H7 (cell line): ENCODE measurements around the gene EXOC3. TPM values are rescaled to one million over a fixed set of nuclear protein-coding genes. Genes with fewer than 3 reads are reported as not detected.

Experiments
- DNase-seq: peaks from one replicate; pipeline ENCODE4 v3.0.0; 2012
- H3K27me3 ChIP-seq: 2 replicates; pipeline ENCODE4 v1.6.0; 2011; ENCODE audit warnings: mild to moderate bottlenecking, low read length; ENCODE audit not compliant: control insufficient read depth, insufficient read depth
- H3K36me3 ChIP-seq: replicated peaks from 2 replicates; pipeline ENCODE4 v1.5.1; 2011; ENCODE audit warnings: low read length; ENCODE audit not compliant: control insufficient read depth, insufficient read depth
- H3K4me3 ChIP-seq: 2 replicates; pipeline ENCODE4 v1.5.1; 2011; ENCODE audit warnings: low read depth, mild to moderate bottlenecking, control low read depth, low read length, moderate library complexity; ENCODE audit not compliant: insufficient read depth
- total RNA-seq: library from RNA; depleted of rRNA; stranded (reverse); fragments of >200 nt; shearing (Covaris generic); gene quantifications from 2 replicates; pipeline ENCODE4 v1.2.3, GENCODE V29; 2014

Gene EXOC3
- total RNA-seq, 1 experiment from 2014 or later, result 24.1 TPM

DNA sequence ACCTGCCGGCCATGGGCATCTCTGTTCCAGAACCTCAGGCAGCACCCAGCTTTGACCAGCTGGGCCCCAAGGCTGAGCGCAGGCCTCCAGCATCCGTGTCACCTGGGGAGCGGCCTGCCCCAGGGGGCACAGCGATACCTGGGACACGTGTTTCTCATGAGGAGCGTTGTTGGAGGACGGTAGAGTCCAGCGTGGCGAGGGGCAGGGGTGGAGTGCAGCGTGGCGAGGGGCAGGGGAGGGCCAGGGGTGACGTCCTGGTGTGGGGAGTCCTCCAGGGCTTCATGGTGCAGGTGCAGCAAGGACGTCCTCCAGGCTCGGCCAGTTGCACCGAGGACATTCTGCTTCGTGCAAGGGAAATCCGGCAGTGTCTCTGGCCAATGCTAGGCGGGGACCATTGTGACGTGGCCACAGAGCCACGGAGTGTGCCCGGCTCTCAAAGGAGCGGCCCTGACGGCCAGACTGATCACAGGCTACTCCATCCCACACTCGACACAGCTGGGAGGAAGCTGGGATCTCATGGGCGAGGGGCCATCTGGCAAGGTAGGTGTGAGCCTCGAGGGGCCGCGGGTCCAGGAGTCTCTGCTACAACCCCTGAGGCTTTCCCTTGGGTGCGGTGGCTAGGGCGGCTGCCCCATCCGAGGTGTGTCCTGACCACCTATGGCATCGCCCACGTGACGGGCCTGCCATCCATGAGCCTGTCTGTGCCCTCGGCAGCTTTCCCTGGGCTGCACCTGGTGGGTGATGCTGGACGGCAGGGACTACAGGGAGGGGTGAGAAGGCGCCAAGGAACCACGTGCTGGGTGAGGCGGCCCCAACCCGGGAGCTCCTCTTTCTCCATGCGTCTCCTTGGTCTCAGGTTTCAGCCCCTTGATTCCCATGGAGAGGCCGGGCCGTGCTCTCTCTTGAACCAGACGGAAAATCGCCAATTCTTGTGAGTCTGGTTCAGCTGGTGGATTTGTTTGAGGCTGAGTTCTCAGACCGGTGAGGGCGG lies 47.4 kb downstream of the EXOC3 start:
- no peaks in the 10 kb centered on the region for H3K36me3 ChIP-seq
- peak; percentile 85 for DNase-seq
- H3K27me3 ChIP-seq, result peaks cover 8% of the 10 kb centered on the region; the same call in 1 of the 2 replicates
- no peak overlapping the region for H3K4me3 ChIP-seq

DNA sequence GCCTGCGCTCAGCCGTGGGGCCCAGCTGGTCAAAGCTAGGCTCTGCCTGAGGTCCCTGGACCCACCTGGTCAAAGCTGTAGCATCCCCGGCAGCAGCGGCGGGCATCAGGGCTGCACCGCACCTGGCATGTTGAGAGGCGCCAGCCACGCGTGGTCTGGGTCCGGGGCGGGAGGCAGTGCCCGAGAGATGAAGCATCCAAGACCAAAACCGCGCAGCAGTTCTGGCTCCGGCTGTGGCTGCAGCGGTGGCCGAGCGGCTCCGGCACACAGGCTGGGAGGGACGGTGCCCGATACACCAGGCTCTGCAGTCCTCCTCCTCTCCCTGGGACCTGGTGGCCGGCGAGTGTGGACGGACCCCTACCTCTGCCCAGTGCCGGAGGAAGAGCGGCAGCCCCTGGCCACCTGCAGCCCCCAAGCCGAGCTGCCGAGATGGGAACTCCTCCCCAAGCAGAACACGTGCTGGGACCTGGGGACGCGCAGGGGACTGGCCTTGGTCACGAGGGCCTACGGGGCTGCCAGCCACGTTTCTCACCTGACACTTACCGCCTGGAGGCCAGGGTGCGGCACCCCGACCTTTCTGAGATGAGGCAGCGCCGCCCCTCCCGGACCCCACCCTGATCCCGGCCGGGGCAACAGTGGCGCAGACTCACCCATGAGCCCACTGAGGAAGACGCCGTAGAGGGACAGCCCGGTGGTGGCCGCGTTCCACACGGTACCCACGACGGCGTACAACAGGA lies 48.3 kb downstream of the EXOC3 start:
- no peaks in the 10 kb centered on the region for H3K36me3 ChIP-seq
- DNase-seq, result peak; percentile 77
- H3K4me3 ChIP-seq, result no peak overlapping the region
- peaks cover 13% of the 10 kb centered on the region; the same call in 1 of the 2 replicates for H3K27me3 ChIP-seq

DNA sequence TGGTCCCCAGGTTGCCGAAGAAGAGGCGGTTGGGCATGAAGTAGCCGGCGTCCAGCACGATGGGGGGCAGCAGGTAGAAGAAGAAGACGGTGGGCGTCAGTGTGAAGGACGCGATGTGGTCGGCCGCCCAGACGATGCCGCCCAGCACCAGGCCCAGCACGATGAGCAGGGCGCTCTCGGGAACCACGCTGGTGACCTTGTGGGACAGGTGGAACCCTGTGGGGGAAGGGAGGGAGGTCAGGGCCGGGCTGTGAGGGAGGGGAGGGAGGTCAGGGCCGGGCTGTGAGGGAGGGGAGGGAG lies 48.8 kb downstream of the EXOC3 start:
- H3K27me3 ChIP-seq, result peaks cover 14% of the 10 kb centered on the region; the same call in 1 of the 2 replicates
- DNase-seq, result no peak
- H3K4me3 ChIP-seq, result no peak overlapping the region
- no peaks in the 10 kb centered on the region for H3K36me3 ChIP-seq

DNA sequence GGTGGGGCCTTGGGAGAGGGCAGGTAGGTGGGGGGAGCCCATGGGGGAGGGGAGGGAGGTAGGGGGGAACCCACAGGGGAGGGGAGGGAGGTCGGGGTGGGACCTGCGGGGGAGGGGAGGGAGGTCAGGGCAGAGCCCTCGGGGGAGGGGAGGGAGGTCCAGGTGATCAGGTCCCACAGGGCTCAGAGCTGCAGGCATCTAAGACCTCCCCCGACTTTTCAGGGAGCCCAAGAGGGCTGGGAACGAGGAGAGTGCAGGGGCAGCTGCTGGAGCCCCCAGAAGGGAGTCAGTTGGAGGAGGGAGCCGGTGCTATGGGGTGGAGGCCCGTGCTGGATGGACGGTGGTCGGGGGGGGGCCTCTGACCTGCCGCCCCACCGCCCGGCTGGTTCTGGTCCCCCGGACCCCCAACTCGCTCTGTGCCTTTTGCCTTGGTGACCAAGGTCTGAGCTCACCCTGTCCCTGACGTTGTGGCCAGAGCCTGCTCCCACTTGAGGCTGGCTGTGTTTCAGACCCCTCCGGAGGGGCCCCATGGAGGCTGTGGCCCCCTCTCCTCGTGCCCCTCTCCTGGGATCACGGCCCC lies 49.4 kb downstream of the EXOC3 start:
- Histone ChIP-seq H3K4me3 (no peak overlapping the region), H3K27me3 (peaks cover 14% of the 10 kb centered on the region; the same call in 1 of the 2 replicates), H3K36me3 (no peaks in the 10 kb centered on the region)
- DNase-seq, result peak; percentile 80

DNA sequence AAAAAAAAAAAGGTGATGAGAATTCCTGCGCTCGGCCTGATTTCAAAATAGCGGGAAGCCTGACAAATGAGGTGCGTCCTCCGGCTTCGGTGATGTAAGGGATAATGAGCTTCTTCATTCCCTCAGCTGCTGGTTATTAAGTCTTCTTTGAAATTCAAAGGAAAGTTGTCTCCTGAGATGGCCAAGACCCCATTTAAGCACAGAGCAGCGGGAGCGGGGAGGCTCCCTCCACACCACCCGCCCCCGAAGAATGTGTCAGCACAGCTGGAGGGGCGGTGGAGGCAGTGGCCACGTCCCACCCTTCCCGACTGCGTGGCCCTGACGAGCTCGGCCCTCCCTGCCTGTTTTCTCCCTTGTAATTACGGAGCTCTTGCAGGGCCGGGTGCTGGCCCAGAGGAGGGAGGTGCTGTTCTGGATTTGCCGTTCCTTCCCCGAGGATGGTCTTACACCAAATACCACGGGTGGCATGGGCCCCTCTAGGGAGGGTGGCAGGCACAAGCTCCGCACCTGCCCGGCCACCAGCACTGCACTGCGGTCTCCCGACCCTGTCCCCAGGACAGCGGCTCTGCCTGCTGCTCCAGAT lies 50.2 kb downstream of the EXOC3 start:
- H3K4me3 ChIP-seq, result no peak overlapping the region
- H3K36me3 ChIP-seq, result no peaks in the 10 kb centered on the region
- H3K27me3 ChIP-seq, result peaks cover 14% of the 10 kb centered on the region; the same call in 1 of the 2 replicates
- no peak for DNase-seq

DNA sequence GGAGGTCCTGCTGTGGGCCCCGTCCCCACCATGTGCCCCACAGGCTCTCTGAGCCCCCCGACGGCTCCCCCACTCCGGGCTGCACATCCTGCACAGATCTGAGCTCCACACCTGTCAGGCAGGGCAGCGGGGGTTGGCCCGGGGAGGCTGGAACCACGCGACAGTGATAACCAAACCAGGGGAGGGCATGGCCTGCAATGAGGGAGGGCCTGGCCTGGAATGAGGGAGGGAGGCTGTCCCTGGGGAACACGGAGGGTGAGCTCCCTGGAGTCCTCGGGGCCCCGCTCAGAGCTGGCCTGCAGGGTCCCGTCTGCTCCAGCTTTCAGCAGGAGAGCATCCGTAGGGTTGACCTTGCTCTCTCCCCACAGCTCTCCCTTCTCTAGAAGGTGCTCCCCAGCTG lies 50.8 kb downstream of the EXOC3 start:
- H3K27me3 ChIP-seq, result peaks cover 14% of the 10 kb centered on the region; the same call in 1 of the 2 replicates
- peak; percentile 82 for DNase-seq
- H3K36me3 ChIP-seq, result no peaks in the 10 kb centered on the region
- H3K4me3 ChIP-seq, result no peak overlapping the region

DNA sequence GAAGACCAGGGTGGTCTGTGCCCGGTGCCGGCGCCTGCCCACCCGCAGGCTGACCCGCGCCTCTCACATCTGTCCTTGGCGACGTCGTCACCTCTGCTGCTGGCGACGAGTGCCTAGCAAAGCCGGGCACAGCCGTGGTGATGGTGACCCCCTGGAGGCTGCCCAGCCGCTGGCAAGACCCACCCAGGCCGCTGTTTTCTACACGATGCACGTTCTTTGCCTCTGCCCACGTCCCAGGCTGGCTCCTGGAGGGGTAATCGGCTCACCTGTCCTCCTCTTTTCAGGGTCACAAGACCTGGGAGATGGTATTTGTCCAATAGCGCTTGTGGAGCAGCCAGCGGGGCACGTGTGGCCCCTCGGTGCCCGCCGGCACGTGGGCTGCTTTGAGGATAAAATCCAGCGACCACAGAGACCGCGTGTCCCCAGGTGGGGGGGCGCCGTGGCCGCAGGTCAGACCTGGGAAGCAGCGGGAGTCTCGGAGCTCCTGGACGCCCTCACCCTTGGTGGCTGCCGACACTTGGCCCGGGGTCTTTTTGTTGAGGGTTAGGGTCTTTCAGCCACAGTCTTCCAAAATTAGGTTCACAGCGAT lies 51.8 kb downstream of the EXOC3 start:
- peaks cover 14% of the 10 kb centered on the region; the same call in 1 of the 2 replicates for H3K27me3 ChIP-seq
- DNase-seq, result peak; percentile 79
- H3K4me3 ChIP-seq, result no peak overlapping the region; the same call in 1 of the 2 replicates
- H3K36me3 ChIP-seq, result no peaks in the 10 kb centered on the region

DNA sequence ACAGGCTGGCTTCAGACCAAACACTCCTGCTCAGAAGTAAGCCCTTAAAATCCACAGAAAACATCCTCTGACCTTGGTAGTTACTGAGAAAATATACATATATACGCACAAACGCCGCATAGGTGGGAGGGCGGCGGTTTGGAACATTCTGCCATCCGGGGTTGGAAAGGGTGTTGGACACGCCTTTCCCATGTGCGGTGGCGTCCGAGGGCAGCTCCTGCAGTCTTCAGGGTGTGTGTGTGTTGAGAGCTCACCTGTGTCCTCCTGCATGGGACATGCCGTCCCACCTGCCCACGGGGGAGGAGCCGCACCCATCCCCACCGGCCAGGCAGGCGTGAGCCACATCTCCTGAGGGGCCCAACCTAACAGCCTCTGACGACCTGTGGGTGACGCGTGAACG lies 53.1 kb downstream of the EXOC3 start:
- Histone ChIP-seq H3K4me3 (no peak overlapping the region; the same call in 1 of the 2 replicates), H3K27me3 (peaks cover 14% of the 10 kb centered on the region; the same call in 1 of the 2 replicates), H3K36me3 (no peaks in the 10 kb centered on the region)
- peak; percentile 85 for DNase-seq

DNA sequence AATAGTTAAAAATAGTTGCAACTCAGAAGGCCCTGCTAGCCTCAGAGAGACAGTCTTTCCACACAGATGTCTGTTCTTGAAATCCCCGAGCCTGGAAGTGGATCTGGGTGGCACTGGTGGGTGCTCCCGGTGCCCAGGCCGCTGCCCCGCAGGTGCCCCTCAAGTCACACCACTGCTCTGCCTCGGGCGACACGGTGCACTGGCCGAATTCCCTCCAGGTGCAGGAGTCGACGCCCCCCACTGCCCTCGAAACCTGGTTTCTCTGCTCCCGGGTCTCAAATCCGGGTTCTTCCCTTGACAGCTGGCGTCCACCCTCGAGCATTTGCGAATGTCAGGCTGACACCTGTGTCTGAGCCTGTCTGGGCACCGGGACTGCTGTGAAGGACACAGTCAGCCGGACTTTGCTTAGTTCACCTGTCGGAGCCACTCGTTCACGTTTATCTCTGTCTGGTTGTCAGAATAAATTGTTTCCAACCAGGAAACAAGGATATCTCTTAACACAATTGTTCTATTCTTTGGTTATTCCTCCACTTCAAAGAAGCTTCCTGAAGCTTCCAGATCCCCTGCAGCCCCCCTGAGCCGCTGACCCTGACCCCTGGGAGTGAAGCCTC lies 54.2 kb downstream of the EXOC3 start:
- no peak overlapping the region for H3K4me3 ChIP-seq
- DNase-seq, result peak; percentile 76
- H3K27me3 ChIP-seq, result peaks cover 14% of the 10 kb centered on the region; the same call in 1 of the 2 replicates
- no peaks in the 10 kb centered on the region for H3K36me3 ChIP-seq

DNA sequence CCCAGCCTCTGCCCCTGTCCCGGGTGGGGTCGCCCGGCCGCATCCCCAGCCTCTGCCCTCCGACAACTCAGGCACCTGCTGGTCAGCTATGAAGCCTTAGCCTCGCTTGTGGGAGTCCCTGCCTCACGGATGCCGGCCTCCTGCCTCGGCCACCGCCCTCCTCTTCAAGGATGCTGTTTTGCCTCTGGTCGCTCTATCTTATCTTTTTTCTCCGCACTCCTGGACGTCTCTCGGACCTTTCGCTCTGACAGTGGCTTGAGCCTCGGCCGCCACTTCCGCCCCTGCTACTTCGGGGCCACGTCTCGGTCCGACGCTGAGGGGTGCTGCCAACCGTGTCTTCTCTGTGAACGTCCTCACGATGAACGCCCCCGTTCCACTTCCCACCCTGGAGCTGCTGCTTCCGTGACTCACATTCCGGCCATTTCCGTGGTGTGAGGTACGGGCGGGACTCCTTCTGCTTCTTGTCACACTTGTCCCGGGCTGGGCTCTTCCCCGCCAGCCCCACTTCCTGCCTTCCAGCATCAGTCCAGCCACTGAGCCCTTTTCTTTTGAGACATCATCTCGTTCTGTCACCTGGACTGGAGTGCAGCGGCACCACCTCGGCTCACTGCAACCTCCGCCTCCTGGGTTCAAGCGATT lies 55.0 kb downstream of the EXOC3 start:
- Histone ChIP-seq H3K4me3 (no peak overlapping the region), H3K27me3 (peaks cover 14% of the 10 kb centered on the region; the same call in 1 of the 2 replicates), H3K36me3 (no peaks in the 10 kb centered on the region)
- DNase-seq, result no peak

DNA sequence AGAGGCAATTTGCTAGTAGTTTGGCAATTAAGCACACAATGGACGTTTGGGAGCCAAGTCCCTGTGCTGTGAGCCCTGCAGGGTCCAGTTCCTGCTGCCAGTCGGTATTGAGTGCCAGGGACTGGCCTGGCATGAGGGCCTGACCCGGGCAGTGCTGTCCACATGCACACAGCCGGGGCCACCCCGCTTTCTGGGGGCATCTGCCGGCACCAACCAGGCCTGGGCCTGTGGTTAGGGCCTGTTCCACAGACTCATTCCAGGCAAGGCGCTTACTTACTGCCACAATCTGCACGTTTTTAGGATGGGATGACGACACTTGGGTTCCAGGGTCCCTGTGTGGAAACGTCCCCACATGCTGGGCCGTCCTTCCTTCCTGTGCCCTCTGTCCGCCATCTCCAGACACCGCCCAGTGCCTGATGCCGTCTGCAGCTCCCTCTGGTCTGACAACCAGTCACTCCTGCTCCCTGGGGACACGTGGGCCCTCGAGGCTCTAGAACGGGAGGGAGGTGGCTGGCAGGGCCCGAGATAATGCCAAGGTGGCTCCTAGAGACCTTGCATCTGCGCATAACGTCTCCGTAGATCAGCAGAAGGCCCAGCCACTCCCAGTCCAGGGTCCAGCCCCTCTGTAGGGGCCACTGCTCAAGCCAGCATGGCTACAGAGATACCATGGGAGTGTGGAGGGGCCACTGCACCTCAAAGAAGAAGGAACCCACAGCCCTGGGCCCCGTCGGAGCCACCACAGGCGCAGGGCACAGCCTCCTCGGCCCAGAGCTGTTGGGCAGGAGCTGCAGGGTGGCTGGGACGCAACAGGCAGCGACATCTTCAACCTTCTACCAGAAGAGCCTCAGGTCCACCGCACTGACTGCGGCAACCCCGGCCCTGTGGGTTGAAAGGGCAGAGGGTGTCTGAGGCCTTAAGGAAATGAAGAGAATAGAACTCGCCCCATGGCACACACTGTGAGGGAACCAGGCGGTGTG lies 56.5 kb downstream of the EXOC3 start:
- H3K36me3 ChIP-seq, result no peaks in the 10 kb centered on the region
- H3K4me3 ChIP-seq, result no peak overlapping the region
- no peak for DNase-seq
- H3K27me3 ChIP-seq, result peaks cover 12% of the 10 kb centered on the region; the same call in 1 of the 2 replicates

DNA sequence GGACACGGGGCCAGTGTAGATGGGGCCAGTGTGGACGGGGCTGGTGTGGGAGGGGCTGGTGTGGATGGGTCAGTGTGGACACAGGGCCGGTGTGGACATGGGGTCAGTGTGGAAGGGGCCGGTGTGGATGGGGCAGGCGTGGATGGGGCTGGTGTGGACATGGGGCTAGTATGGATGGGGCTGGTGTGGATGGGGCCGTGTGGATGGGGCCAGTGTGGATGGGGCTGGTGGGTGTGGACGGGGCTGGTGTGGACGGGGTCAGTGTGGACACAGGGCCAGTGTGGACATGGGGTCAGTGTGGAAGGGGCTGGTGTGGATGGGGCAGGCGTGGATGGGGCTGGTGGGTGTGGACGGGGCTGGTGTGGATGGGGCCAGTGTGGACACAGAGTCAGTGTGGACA lies 57.5 kb downstream of the EXOC3 start:
- Histone ChIP-seq H3K27me3 (peaks cover 6% of the 10 kb centered on the region; the same call in 1 of the 2 replicates), H3K36me3 (no peaks in the 10 kb centered on the region), H3K4me3 (no peak overlapping the region)
- DNase-seq, result no peak
